BLaER1 (cell line): ENCODE measurements around the gene PCP2.
"Not testable (repeated sequence)": the region's sequence is repeated elsewhere in the genome, so short reads cannot be mapped to it uniquely, and the experiment has no call there.

ENCODE experiments used
- H3K27ac ChIP-seq: shearing (Covaris generic); formaldehyde crosslinking; 2 replicates; pipeline ENCODE4 v1.8.1; 2022
- H3K27me3 ChIP-seq: shearing (Covaris generic); formaldehyde crosslinking; 2 replicates; pipeline ENCODE4 v1.8.1; 2022
- H3K36me3 ChIP-seq: shearing (Covaris generic); formaldehyde crosslinking; 2 replicates; pipeline ENCODE4 v1.8.1; 2022
- H3K4me1 ChIP-seq: shearing (Covaris generic); formaldehyde crosslinking; 2 replicates; pipeline ENCODE4 v1.8.1; 2022
- H3K4me2 ChIP-seq: shearing (Covaris generic); formaldehyde crosslinking; 2 replicates; pipeline ENCODE4 v1.8.1; 2022
- H3K4me3 ChIP-seq: shearing (Covaris generic); formaldehyde crosslinking; 2 replicates; pipeline ENCODE4 v1.8.1; 2022
- H3K9ac ChIP-seq: shearing (Covaris generic); formaldehyde crosslinking; 2 replicates; pipeline ENCODE4 v1.8.1; 2022
- H3K9me3 ChIP-seq: shearing (Covaris generic); formaldehyde crosslinking; 2 replicates; pipeline ENCODE4 v1.8.1; 2022
- H4K20me1 ChIP-seq: shearing (Covaris generic); formaldehyde crosslinking; 2 replicates; pipeline ENCODE4 v1.8.1; 2022
- Cebpa-rat ChIP-seq: shearing (Covaris generic); IDR thresholded peaks from 2 replicates; pipeline ENCODE4 v1.8.1; 2022

Gene PCP2

DNA sequence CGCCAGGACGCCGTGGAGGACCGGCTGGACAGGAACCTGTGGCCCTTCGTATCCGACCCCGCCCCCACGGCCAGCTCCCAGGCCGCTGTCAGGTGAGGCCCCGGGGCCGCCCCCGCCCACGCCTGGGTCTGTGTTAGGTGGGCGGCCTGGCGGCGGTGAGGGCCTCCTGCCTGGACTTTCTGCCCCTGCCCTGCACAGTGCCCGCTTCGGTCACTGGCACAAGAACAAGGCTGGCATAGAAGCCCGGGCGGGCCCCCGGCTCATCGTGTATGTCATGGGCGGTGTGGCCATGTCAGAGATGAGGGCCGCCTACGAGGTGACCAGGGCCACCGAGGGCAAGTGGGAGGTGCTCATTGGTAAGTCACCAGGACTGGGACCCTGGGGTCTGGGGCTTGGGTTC is 13.6 kb upstream of the PCP2 start:
- Histone ChIP-seq H4K20me1 (no peaks in the 10 kb centered on the region), H3K9me3 (no peaks in the 10 kb centered on the region), H3K4me3 (no peak overlapping the region), H3K36me3 (peaks cover 52% of the 10 kb centered on the region), H3K9ac (no peak overlapping the region), H3K4me1 (peaks cover 6% of the 10 kb centered on the region), H3K27me3 (no peaks in the 10 kb centered on the region), H3K27ac (no peak overlapping the region), H3K4me2 (no peak overlapping the region)
- no peak for TF ChIP-seq Cebpa-rat

- no peaks in the 10 kb centered on the region for H3K9me3 ChIP-seq
- H3K4me2 ChIP-seq, result no peak overlapping the region
- no peak overlapping the region for H3K9ac ChIP-seq
- no peak for TF ChIP-seq Cebpa-rat
- no peak overlapping the region for H3K4me3 ChIP-seq
- H3K27ac ChIP-seq, result no peak overlapping the region
- no peaks in the 10 kb centered on the region for H3K27me3 ChIP-seq
- no peaks in the 10 kb centered on the region for H4K20me1 ChIP-seq
- H3K36me3 ChIP-seq, result peaks cover 57% of the 10 kb centered on the region
- H3K4me1 ChIP-seq, result no peaks in the 10 kb centered on the region
Measured at GRCh38 chr19:7646426-7646700, 12.8 kb upstream of the PCP2 start.

- no peak for TF ChIP-seq Cebpa-rat
- Histone ChIP-seq H4K20me1 (no peaks in the 10 kb centered on the region), H3K9me3 (no peaks in the 10 kb centered on the region), H3K27me3 (no peaks in the 10 kb centered on the region), H3K4me3 (no peak overlapping the region), H3K36me3 (peaks cover 62% of the 10 kb centered on the region), H3K4me1 (no peaks in the 10 kb centered on the region), H3K27ac (no peak overlapping the region), H3K4me2 (no peak overlapping the region), H3K9ac (no peak overlapping the region)
Measured at GRCh38 chr19:7645656-7646425, 12.3 kb upstream of the PCP2 start.

DNA sequence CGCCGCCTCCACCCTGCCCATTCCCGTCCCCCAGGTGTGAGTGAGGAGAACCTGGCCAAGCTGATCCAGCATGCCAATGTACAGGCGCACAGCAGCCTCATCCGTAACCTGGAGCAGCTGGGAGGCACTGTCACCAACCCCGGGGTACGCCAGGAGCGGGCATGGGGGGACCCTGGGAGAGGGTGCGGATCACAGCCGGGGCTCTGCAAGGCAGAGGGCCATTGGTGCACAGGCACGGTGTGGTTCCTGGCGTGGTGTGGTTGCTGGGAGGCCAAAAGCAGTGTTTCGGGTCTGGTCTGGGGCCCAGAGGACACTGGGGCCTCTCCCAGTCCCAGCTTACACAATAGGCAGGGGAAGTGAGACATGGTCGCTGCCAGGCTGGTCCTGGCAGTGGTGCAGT is 11.6 kb upstream of the PCP2 start:
- no peak for TF ChIP-seq Cebpa-rat
- no peaks in the 10 kb centered on the region for H3K27me3 ChIP-seq
- H3K27ac ChIP-seq, result no peak overlapping the region
- H4K20me1 ChIP-seq, result no peaks in the 10 kb centered on the region
- no peak overlapping the region for H3K4me3 ChIP-seq
- H3K4me1 ChIP-seq, result no peaks in the 10 kb centered on the region
- no peaks in the 10 kb centered on the region for H3K9me3 ChIP-seq
- H3K9ac ChIP-seq, result no peak overlapping the region
- H3K36me3 ChIP-seq, result peaks cover 67% of the 10 kb centered on the region
- H3K4me2 ChIP-seq, result no peak overlapping the region

DNA sequence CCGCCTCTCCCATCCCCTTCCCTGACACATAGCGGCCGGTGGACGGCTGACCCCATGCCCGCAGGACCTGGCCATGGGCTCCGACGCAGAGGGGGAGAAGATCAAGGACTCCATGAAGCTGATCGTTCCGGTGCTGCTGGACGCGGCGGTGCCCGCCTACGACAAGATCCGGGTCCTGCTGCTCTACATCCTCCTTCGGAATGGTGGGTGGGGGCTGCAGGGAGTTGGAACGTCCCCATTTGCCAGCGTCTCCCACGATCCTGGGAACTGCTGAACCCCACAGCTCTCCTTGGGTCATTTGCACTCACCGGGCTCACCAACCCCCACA is 11.0 kb upstream of the PCP2 start:
- Histone ChIP-seq H3K27me3 (no peaks in the 10 kb centered on the region), H3K4me3 (no peak overlapping the region), H3K27ac (no peak overlapping the region), H3K36me3 (peaks cover 72% of the 10 kb centered on the region), H3K4me2 (no peak overlapping the region), H3K9ac (no peak overlapping the region), H4K20me1 (peaks cover 6% of the 10 kb centered on the region; the same call in 1 of the 2 replicates), H3K4me1 (no peaks in the 10 kb centered on the region), H3K9me3 (no peaks in the 10 kb centered on the region)
- TF ChIP-seq Cebpa-rat, result no peak

DNA sequence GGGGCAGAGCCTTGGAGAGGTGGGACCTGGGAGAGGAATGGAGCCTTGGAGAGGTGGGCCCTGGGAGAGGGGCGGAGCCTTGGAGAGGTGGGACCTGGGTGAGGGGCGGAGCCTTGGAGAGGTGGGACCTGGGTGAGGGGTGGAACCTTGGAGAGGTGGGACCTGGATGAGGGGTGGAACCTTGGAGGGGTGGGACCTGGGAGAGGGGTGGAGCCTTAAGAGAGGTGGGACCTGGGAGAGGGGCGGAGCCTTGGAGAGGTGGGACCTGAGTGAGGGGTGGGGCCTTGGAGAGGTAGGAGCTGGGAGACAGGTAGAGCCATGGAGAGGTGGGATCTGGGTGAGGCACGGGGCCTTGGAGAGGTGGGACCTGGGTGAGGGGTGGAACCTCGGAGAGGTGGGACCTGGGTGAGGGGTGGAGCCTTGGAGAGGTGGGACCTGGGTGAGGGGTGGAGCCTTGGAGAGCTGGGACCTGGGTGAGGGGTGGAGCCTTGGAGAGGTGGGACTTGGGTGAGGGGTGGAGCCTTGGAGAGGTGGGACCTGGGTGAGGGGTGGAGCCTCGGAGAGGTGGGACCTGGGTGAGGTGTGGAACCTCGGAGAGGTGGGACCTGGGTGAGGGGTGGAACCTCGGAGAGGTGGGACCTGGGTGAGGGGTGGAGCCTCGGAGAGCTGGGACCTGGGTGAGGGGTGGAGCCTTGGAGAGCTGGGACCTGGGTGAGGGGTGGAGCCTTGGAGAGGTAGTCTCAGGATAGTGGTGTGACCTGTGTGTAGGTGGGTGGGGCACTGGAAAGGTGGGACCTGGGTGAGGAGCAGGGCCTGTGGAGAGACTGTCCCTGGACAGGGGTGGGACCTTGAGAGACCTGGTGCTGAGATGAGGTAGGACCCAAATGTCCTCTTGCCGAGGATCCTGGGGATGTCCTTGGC is 10.4 kb upstream of the PCP2 start:
- H3K36me3 ChIP-seq, result peaks cover 78% of the 10 kb centered on the region
- not testable (repeated sequence) for H3K9me3 ChIP-seq, H3K9ac ChIP-seq, H3K27me3 ChIP-seq, H3K27ac ChIP-seq, H3K4me1 ChIP-seq, H3K4me3 ChIP-seq, H3K4me2 ChIP-seq
- peaks cover 12% of the 10 kb centered on the region; the same call in 1 of the 2 replicates for H4K20me1 ChIP-seq

GRCh38 chr19:7643031-7643415 is 9.5 kb upstream of the PCP2 start:
- H3K4me3 ChIP-seq, result no peak overlapping the region
- TF ChIP-seq Cebpa-rat, result no peak
- H3K9me3 ChIP-seq, result no peaks in the 10 kb centered on the region
- H3K27me3 ChIP-seq, result no peaks in the 10 kb centered on the region
- no peak overlapping the region for H3K4me2 ChIP-seq
- no peak overlapping the region for H3K27ac ChIP-seq
- peaks cover 15% of the 10 kb centered on the region; the same call in 1 of the 2 replicates for H4K20me1 ChIP-seq
- H3K4me1 ChIP-seq, result peaks cover 8% of the 10 kb centered on the region
- no peak overlapping the region for H3K9ac ChIP-seq
- H3K36me3 ChIP-seq, result peaks cover 75% of the 10 kb centered on the region

GRCh38 chr19:7642295-7643030 is 8.9 kb upstream of the PCP2 start:
- H3K4me1 ChIP-seq, result peaks cover 14% of the 10 kb centered on the region
- H3K27ac ChIP-seq, result no peak overlapping the region
- no peaks in the 10 kb centered on the region for H3K9me3 ChIP-seq
- H3K9ac ChIP-seq, result no peak overlapping the region
- H3K4me2 ChIP-seq, result no peak overlapping the region
- TF ChIP-seq Cebpa-rat, result no peak
- peaks cover 15% of the 10 kb centered on the region; the same call in 1 of the 2 replicates for H4K20me1 ChIP-seq
- H3K4me3 ChIP-seq, result no peak overlapping the region
- H3K36me3 ChIP-seq, result peaks cover 70% of the 10 kb centered on the region
- H3K27me3 ChIP-seq, result no peaks in the 10 kb centered on the region

DNA sequence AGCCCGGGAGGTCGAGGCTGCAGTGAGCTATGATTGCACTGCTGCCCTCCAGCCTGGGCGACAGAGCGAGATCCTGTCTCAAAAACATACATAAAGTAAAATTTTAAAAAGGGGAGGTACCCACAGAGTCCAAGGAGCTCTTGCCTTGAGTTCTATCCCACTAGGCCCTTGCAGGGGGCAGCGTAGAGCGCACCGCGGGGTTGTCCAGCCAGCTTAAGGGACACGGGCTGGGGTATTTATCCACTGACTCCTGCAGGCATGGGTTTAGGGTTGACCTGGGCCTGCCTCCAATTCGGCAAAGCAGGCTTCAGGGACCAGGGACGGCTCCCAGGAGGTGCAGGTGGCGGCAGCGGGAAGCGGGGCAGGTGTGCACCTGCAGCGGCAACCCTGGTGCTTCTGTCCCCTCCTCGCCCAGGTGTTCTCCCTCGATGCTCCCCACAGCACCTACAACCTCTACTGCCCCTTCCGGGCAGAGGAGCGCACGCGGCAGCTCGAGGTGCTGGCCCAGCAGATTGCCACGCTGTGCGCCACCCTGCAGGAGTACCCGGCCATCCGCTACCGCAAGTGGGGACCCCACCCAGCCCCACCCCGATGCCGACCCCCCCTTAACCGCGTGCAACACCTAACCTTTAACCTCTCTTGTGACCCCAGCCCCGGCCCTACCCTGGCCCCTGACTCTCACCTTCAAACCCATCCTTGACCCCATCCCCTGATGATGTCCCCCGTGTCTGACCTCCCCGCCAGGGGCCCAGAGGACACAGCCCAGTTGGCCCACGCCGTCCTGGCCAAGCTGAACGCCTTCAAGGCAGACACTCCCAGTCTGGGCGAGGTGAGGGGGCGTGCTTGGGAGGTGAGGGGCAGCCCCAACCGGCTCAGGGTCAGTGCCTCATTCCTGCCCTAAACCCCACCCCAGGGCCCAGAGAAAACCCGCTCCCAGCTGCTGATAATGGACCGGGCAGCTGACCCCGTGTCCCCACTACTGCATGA is 8.1 kb upstream of the PCP2 start:
- Histone ChIP-seq H3K9me3 (no peaks in the 10 kb centered on the region), H3K4me2 (no peak overlapping the region), H3K4me3 (no peak overlapping the region), H4K20me1 (peaks cover 15% of the 10 kb centered on the region; the same call in 1 of the 2 replicates), H3K36me3 (peaks cover 61% of the 10 kb centered on the region), H3K4me1 (peaks cover 17% of the 10 kb centered on the region), H3K27ac (no peak overlapping the region), H3K9ac (no peak overlapping the region), H3K27me3 (no peaks in the 10 kb centered on the region)
- no peak for TF ChIP-seq Cebpa-rat
